Measurements from ENCODE around the gene SLC16A10. TPM values are rescaled to one million over a fixed set of nuclear protein-coding genes. Genes with fewer than 3 reads are reported as not detected.
"Not testable (repeated sequence)": the region's sequence is repeated elsewhere in the genome, so short reads cannot be mapped to it uniquely, and the experiment has no call there.

SLC16A10 gene
- total RNA-seq, 1 experiment from 2014 or later, result 1.7 TPM

DNA sequence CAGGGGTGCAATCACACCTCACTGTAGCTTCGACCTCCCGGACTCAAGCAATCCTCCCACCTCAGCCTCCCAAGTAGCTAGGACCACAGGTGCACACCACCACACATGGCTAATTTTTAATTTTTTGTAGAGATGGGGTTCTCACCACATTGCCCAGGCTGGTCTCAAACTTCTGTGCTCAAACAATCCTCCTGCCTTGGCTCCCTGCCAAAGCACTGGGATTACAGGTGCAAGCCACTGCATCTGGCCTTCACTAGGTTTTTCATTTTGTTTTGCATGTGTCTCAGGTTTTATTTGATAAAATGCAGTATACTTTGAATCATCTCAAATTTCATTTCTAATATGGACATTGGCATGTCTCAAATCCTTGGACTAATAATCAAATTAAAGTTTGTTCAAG lies 98.7 kb downstream of the SLC16A10 start:
- POLR2A ChIA-PET (ENCODE audit: unreplicated experiment), result no interaction called here

DNA sequence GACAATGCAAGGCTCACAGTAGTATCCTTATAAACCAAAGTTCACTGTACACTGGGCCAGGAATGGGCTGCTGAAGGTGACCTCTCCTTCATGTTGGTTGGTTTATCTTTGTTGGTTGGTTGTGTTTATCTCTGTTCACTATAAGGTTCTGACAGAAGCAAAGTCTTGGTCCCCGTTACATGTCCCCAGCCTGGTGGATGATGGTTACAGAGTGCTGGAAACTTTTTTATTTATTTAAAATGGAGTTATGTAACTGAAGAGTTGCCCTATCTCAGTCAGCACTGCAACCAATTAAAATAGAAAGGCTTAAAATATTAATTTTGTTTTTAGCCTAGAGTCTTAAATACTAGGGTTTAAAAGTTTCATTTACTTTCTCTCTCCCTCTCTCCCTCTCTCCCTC lies 100.6 kb downstream of the SLC16A10 start:
- BruUV-seq (replicated peaks), result no TSS peak
- no peaks in the 10 kb centered on the region for H3K9me3 ChIP-seq (ENCODE audit: insufficient read depth, low read depth)
- no peaks in the 10 kb centered on the region for H3K79me2 ChIP-seq (ENCODE audit: low read depth)
- ChIA-PET POLR2A (ENCODE audit: unreplicated experiment) (no interaction called here), CTCF (no interaction called here)
- H3K9me2 ChIP-seq (ENCODE audit: insufficient read depth), result no peaks in the 10 kb centered on the region
- no peak for DNase-seq
- intact Hi-C loops (cut with micrococcal nuclease; ENCODE audit: unreplicated experiment), result no loop called here
- no peak overlapping the region for H3K4me3 ChIP-seq
- no peak overlapping the region for H3K27ac ChIP-seq
- TF ChIP-seq, protein P1, sequence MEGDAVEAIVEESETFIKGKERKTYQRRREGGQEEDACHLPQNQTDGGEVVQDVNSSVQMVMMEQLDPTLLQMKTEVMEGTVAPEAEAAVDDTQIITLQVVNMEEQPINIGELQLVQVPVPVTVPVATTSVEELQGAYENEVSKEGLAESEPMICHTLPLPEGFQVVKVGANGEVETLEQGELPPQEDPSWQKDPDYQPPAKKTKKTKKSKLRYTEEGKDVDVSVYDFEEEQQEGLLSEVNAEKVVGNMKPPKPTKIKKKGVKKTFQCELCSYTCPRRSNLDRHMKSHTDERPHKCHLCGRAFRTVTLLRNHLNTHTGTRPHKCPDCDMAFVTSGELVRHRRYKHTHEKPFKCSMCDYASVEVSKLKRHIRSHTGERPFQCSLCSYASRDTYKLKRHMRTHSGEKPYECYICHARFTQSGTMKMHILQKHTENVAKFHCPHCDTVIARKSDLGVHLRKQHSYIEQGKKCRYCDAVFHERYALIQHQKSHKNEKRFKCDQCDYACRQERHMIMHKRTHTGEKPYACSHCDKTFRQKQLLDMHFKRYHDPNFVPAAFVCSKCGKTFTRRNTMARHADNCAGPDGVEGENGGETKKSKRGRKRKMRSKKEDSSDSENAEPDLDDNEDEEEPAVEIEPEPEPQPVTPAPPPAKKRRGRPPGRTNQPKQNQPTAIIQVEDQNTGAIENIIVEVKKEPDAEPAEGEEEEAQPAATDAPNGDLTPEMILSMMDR (conservative IDR thresholded peaks at IDR 0.05), result no peak
- no peaks in the 10 kb centered on the region for H4K20me1 ChIP-seq (ENCODE audit: insufficient read depth)
- no peaks in the 10 kb centered on the region for H3K36me3 ChIP-seq (ENCODE audit: low read depth)
- no peak overlapping the region for H2AFZ ChIP-seq
- no peak overlapping the region for H3K4me2 ChIP-seq
- no peaks in the 10 kb centered on the region for H3K27me3 ChIP-seq (ENCODE audit: insufficient read depth, low read depth)
- no peaks in the 10 kb centered on the region for H3K4me1 ChIP-seq (replicated peaks; ENCODE audit: insufficient read depth)
- no peaks in the 10 kb centered on the region for H3F3A ChIP-seq (ENCODE audit: insufficient read depth, low read depth)

More for the DNA sequence above, 98.7 kb downstream of the SLC16A10 start:
- Histone ChIP-seq H2AFZ (no peak overlapping the region), H3K4me3 (no peak overlapping the region), H3K36me3 (ENCODE audit: low read depth) (no peaks in the 10 kb centered on the region), H3K4me2 (no peak overlapping the region), H3K27me3 (ENCODE audit: insufficient read depth, low read depth) (no peaks in the 10 kb centered on the region), H3K79me2 (ENCODE audit: low read depth) (no peaks in the 10 kb centered on the region), H3K27ac (no peak overlapping the region), H3F3A (ENCODE audit: insufficient read depth, low read depth) (no peaks in the 10 kb centered on the region), H4K20me1 (ENCODE audit: insufficient read depth) (no peaks in the 10 kb centered on the region), H3K9me3 (ENCODE audit: insufficient read depth, low read depth) (no peaks in the 10 kb centered on the region), H3K9me2 (ENCODE audit: insufficient read depth) (no peaks in the 10 kb centered on the region), H3K4me1 (replicated peaks; ENCODE audit: insufficient read depth) (no peaks in the 10 kb centered on the region)
- intact Hi-C loops (cut with micrococcal nuclease; ENCODE audit: unreplicated experiment), result no loop called here
- no peak for DNase-seq
- no TSS peak for BruUV-seq (replicated peaks)
- TF ChIP-seq, protein P1 (conservative IDR thresholded peaks at IDR 0.05), result no peak
- TF ChIP-seq EZH2 (IDR thresholded peaks at IDR 0.05; ENCODE audit: low read depth), result no peak
- CTCF ChIA-PET, result no interaction called here

DNA sequence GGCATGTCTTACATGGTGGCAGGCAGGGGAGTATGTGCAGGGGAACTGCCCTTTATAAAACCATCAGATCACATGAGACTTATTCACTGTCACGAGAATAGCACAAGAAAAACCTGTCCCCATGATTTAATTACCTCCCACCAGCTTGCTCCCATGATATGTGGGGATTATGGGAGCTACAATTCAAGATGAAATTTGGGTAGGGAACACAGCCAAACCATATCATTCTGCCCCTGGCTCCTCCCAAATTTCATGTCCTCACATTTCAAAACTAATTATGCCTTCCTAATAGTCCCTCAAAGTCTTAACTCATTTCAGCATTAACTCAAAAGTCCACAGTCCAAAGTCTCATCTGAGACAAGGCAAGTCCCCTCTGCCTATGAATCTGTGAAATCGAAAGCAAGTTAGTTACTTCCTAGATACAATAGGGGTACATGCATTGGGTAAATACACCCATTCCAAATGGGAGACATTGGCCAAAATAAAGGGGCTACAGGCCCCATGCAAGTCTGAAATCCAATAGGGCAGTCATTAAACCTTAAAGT lies 102.4 kb downstream of the SLC16A10 start:
- POLR2A ChIA-PET (ENCODE audit: unreplicated experiment); CTCF ChIA-PET; H3F3A ChIP-seq (ENCODE audit: insufficient read depth, low read depth); BruUV-seq (replicated peaks); H3K9me2 ChIP-seq (ENCODE audit: insufficient read depth); H4K20me1 ChIP-seq (ENCODE audit: insufficient read depth); DNase-seq; H3K4me3 ChIP-seq; H3K36me3 ChIP-seq (ENCODE audit: low read depth); H3K79me2 ChIP-seq (ENCODE audit: low read depth); H3K4me2 ChIP-seq; H3K9me3 ChIP-seq (ENCODE audit: insufficient read depth, low read depth); intact Hi-C loops (cut with micrococcal nuclease; ENCODE audit: unreplicated experiment); H2AFZ ChIP-seq; H3K27me3 ChIP-seq (ENCODE audit: insufficient read depth, low read depth); H3K4me1 ChIP-seq (replicated peaks; ENCODE audit: insufficient read depth); H3K27ac ChIP-seq: not testable (repeated sequence)

DNA sequence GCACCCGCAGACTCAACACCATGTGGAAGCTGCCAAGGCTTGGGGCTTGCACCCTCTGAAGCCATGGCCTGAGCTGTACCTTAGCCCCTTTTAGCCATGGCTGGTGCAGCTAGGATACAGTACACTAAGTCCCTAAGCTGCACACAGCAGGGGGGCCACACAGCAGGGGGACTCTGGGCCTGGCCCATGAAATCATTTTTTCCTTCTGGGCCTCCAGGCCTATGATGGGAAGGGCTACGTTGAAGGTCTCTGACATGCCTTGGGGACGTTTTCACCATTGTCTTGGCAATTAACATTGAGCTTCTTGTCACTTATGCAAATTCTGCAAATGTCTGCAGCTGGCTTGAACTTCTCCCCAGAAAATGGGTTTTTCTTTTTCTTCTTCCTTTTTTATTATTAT lies 103.3 kb downstream of the SLC16A10 start:
- no peaks in the 10 kb centered on the region for H3K36me3 ChIP-seq (ENCODE audit: low read depth)
- H3K27ac ChIP-seq, result no peak overlapping the region
- H3K79me2 ChIP-seq (ENCODE audit: low read depth), result no peaks in the 10 kb centered on the region
- no peaks in the 10 kb centered on the region for H3K4me1 ChIP-seq (replicated peaks; ENCODE audit: insufficient read depth)
- no peaks in the 10 kb centered on the region for H3K9me2 ChIP-seq (ENCODE audit: insufficient read depth)
- no peak overlapping the region for H2AFZ ChIP-seq
- TF ChIP-seq, protein P1 (conservative IDR thresholded peaks at IDR 0.05), result no peak
- TF ChIP-seq EZH2 (IDR thresholded peaks at IDR 0.05; ENCODE audit: low read depth), result no peak
- H4K20me1 ChIP-seq (ENCODE audit: insufficient read depth), result no peaks in the 10 kb centered on the region
- intact Hi-C loops (cut with micrococcal nuclease; ENCODE audit: unreplicated experiment), result no loop called here
- POLR2A ChIA-PET (ENCODE audit: unreplicated experiment), result no interaction called here
- CTCF ChIA-PET, result no interaction called here
- H3K9me3 ChIP-seq (ENCODE audit: insufficient read depth, low read depth), result no peaks in the 10 kb centered on the region
- H3K27me3 ChIP-seq (ENCODE audit: insufficient read depth, low read depth), result no peaks in the 10 kb centered on the region
- H3F3A ChIP-seq (ENCODE audit: insufficient read depth, low read depth), result no peaks in the 10 kb centered on the region
- DNase-seq, result no peak
- H3K4me2 ChIP-seq, result no peak overlapping the region
- H3K4me3 ChIP-seq, result no peak overlapping the region
- BruUV-seq (replicated peaks), result no TSS peak

DNA sequence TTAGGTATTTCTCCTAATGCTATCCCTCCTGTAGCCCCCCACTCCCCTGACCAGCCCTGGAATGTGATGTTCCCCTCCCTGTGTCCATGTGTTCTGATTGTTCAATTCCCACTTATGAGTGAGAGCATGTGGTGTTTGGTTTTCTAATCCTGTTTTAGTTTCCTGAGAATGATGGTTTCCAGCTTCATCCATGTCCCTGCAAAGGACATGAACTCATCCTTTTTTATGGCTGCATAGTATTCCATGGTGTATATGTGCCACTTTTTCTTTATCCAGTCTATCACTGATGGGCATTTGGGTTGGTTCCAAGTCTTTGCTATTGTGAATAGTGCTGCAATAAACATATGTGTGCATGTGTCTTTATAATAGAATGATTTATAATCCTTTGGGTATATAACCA lies 103.8 kb downstream of the SLC16A10 start:
- H3K9me2 ChIP-seq (ENCODE audit: insufficient read depth); BruUV-seq (replicated peaks); H3K9me3 ChIP-seq (ENCODE audit: insufficient read depth, low read depth); H3K36me3 ChIP-seq (ENCODE audit: low read depth); intact Hi-C loops (cut with micrococcal nuclease; ENCODE audit: unreplicated experiment); H4K20me1 ChIP-seq (ENCODE audit: insufficient read depth); H3K79me2 ChIP-seq (ENCODE audit: low read depth); H3K27me3 ChIP-seq (ENCODE audit: insufficient read depth, low read depth); H3K4me1 ChIP-seq (replicated peaks; ENCODE audit: insufficient read depth); CTCF ChIA-PET; H3K27ac ChIP-seq; H3K4me3 ChIP-seq; DNase-seq; H3F3A ChIP-seq (ENCODE audit: insufficient read depth, low read depth); H3K4me2 ChIP-seq; H2AFZ ChIP-seq; POLR2A ChIA-PET (ENCODE audit: unreplicated experiment): not testable (repeated sequence)

Measured in PC-9 (cell line).